ENCODE data around the gene GALNT8. TPM values are rescaled to one million over a fixed set of nuclear protein-coding genes. Genes with fewer than 3 reads are reported as not detected.

GALNT8 gene
- total RNA-seq, 1 experiment from 2014 or later = not detected

DNA sequence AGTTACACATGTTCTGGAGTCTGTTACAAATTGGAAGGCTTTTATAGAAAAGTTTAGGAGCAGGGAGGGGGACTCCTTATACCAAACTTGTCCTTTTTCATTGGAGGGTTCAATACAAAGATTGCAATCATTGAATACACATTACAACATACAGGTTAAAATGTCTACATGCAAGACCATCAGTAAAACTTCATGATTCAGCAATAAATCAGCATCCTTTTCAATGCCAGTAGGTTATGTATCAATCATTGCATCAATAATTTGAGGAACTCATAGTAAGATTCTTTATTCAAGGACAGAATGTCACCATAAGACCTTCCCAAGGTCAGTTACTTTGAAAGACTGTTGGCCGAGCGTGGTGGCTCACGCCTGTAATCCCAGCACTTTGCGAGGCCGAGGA lies 16.5 kb upstream of the GALNT8 start:
- TF ChIP-seq RAD21 (IDR thresholded peaks at IDR 0.05; ENCODE audit: low read depth) = no peak
- TF ChIP-seq EGR1 (IDR thresholded peaks at IDR 0.05; ENCODE audit: low read depth) = no peak
- no peak for TF ChIP-seq ZNF274 (IDR thresholded peaks at IDR 0.05; ENCODE audit: low read depth, low read length)
- TF ChIP-seq POLR2A (IDR thresholded peaks at IDR 0.05; ENCODE audit: borderline replicate concordance, extremely low read depth, insufficient read depth, insufficient read length) = no peak
- no peak for TF ChIP-seq JUND (IDR thresholded peaks at IDR 0.05)
- no peak overlapping the region for H3K4me3 ChIP-seq (replicated peaks in 1 of 2; ENCODE audit: low read depth in 1 of 2, low read length in 2 of 2)
- BruUV-seq (replicated peaks) = no TSS peak
- no peak overlapping the region for H2AFZ ChIP-seq (ENCODE audit: low read depth, low read length, poor library complexity, severe bottlenecking)
- H3K36me3 ChIP-seq (ENCODE audit: control insufficient read depth in 1 of 2, insufficient read depth in 2 of 2, low read length in 2 of 2) = no peaks in the 10 kb centered on the region
- no peak overlapping the region for H3K9ac ChIP-seq (ENCODE audit: low read length)
- peaks cover 23% of the 10 kb centered on the region for H3K27me3 ChIP-seq (ENCODE audit: insufficient read depth, low read length)
- DNase-seq (ENCODE audit: low read depth, low spot score) = no peak
- RAD21 ChIA-PET (ENCODE audit: low non-redundant PET in 1 of 2, low total read pairs in 2 of 2, uncharacterized antibody in 2 of 2, unreplicated experiment in 2 of 2) = no interaction called here
- no peak for ATAC-seq
- POLR2A ChIA-PET = no interaction called here
- H4K20me1 ChIP-seq (ENCODE audit: insufficient read depth) = no peaks in the 10 kb centered on the region
- H3K27ac ChIP-seq (ENCODE audit: low read depth, low read length) = no peak overlapping the region
- intact Hi-C loops (cut with micrococcal nuclease) = no loop called here
- H3K79me2 ChIP-seq (ENCODE audit: insufficient read depth, low read length) = no peaks in the 10 kb centered on the region
- CTCF ChIA-PET = no interaction called here
- H3K9me3 ChIP-seq (ENCODE audit: control insufficient read depth in 1 of 2, insufficient read depth in 1 of 2, low read depth in 1 of 2, low read length in 2 of 2) = no peaks in the 10 kb centered on the region
- no peak overlapping the region for H3K4me2 ChIP-seq (ENCODE audit: low read length)
- H3K4me1 ChIP-seq (ENCODE audit: control insufficient read depth in 1 of 2, insufficient read depth in 2 of 2, low read length in 2 of 2) = no peaks in the 10 kb centered on the region
- H3K9me2 ChIP-seq (ENCODE audit: insufficient read depth) = no peaks in the 10 kb centered on the region

DNA sequence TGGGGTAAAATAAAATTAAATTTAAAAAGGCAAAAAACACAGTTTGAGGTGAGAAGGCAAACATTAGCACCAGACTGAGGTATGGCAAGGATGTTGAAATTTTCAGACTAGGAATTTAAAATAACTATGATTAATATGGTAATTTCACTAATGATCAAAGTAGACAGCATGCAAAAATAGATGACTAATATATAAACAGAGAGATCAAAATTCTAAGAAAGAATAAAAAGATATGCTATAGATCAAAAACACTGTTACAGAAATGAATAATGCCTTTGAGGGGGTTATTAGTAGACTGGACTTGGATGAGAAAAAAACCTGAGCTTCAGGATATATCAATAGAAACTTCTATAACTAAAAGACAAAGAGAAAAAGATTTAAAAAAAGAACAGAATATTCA lies 14.4 kb upstream of the GALNT8 start:
- no peaks in the 10 kb centered on the region for H3K9me3 ChIP-seq (ENCODE audit: control insufficient read depth in 1 of 2, insufficient read depth in 1 of 2, low read depth in 1 of 2, low read length in 2 of 2)
- H2AFZ ChIP-seq (ENCODE audit: low read depth, low read length, poor library complexity, severe bottlenecking) = no peak overlapping the region
- RAD21 ChIA-PET (ENCODE audit: low non-redundant PET in 1 of 2, low total read pairs in 2 of 2, uncharacterized antibody in 2 of 2, unreplicated experiment in 2 of 2) = no interaction called here
- TF ChIP-seq EZH2 (IDR thresholded peaks at IDR 0.05) (no peak), SIN3A (IDR thresholded peaks at IDR 0.05; ENCODE audit: low read depth) (no peak), FOSL1 (IDR thresholded peaks at IDR 0.05; ENCODE audit: low read depth) (no peak), CBX3 (IDR thresholded peaks at IDR 0.05; ENCODE audit: low read depth) (no peak)
- TF ChIP-seq, protein P1, sequence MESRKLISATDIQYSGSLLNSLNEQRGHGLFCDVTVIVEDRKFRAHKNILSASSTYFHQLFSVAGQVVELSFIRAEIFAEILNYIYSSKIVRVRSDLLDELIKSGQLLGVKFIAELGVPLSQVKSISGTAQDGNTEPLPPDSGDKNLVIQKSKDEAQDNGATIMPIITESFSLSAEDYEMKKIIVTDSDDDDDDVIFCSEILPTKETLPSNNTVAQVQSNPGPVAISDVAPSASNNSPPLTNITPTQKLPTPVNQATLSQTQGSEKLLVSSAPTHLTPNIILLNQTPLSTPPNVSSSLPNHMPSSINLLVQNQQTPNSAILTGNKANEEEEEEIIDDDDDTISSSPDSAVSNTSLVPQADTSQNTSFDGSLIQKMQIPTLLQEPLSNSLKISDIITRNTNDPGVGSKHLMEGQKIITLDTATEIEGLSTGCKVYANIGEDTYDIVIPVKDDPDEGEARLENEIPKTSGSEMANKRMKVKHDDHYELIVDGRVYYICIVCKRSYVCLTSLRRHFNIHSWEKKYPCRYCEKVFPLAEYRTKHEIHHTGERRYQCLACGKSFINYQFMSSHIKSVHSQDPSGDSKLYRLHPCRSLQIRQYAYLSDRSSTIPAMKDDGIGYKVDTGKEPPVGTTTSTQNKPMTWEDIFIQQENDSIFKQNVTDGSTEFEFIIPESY (IDR thresholded peaks at IDR 0.05; ENCODE audit: extremely low read depth, insufficient replicate concordance, low read length) = no peak
- BruUV-seq (replicated peaks) = no TSS peak
- no peak for DNase-seq (ENCODE audit: low read depth, low spot score)
- no peak overlapping the region for H3K27ac ChIP-seq (ENCODE audit: low read depth, low read length)
- POLR2A ChIA-PET = no interaction called here
- no peak overlapping the region for H3K4me2 ChIP-seq (ENCODE audit: low read length)
- no peaks in the 10 kb centered on the region for H4K20me1 ChIP-seq (ENCODE audit: insufficient read depth)
- no peaks in the 10 kb centered on the region for H3K36me3 ChIP-seq (ENCODE audit: control insufficient read depth in 1 of 2, insufficient read depth in 2 of 2, low read length in 2 of 2)
- CTCF ChIA-PET = no interaction called here
- intact Hi-C loops (cut with micrococcal nuclease) = no loop called here
- no peak for ATAC-seq
- H3K9ac ChIP-seq (ENCODE audit: low read length) = no peak overlapping the region
- peaks cover 29% of the 10 kb centered on the region for H3K27me3 ChIP-seq (ENCODE audit: insufficient read depth, low read length)
- no peaks in the 10 kb centered on the region for H3K4me1 ChIP-seq (ENCODE audit: control insufficient read depth in 1 of 2, insufficient read depth in 2 of 2, low read length in 2 of 2)
- no peaks in the 10 kb centered on the region for H3K79me2 ChIP-seq (ENCODE audit: insufficient read depth, low read length)
- no peak overlapping the region for H3K4me3 ChIP-seq (replicated peaks in 1 of 2; ENCODE audit: low read depth in 1 of 2, low read length in 2 of 2)
- H3K9me2 ChIP-seq (ENCODE audit: insufficient read depth) = no peaks in the 10 kb centered on the region

Measured in HCT116 (cell line).